HG03139 (cell line): ENCODE measurements around the gene MAP2K2.
A peak's percentile ranks its signal among the peaks of the same experiment; 100 is the strongest.
"Not testable (repeated sequence)": the region's sequence is repeated elsewhere in the genome, so short reads cannot be mapped to it uniquely, and the experiment has no call there.

ENCODE experiments used
- ATAC-seq: cut with Tn5 transposase; IDR thresholded peaks from one replicate; pipeline ENCODE4 v1.9.1; 2021; ENCODE audit not compliant: unreplicated experiment

MAP2K2 gene

DNA sequence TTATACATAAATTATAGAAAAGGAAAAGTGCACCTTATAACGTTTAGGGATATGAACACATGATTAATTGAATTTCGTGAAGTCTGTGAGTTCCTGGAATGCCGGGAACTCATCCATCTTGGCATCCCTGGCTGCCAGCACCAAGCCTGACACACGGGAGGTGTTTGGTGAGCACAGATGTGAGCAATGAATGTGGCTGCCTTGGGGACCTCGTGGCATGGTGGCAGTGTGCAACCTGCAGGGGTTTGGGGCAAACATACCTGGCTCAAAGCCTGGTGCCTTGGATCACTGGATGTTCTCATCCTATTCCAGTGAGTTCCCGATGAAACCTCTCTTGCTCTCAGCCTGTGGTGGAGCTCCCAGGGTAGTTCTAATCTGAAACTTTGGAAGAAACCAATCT is 10.4 kb upstream of the MAP2K2 start:
- ATAC-seq = no peak

DNA sequence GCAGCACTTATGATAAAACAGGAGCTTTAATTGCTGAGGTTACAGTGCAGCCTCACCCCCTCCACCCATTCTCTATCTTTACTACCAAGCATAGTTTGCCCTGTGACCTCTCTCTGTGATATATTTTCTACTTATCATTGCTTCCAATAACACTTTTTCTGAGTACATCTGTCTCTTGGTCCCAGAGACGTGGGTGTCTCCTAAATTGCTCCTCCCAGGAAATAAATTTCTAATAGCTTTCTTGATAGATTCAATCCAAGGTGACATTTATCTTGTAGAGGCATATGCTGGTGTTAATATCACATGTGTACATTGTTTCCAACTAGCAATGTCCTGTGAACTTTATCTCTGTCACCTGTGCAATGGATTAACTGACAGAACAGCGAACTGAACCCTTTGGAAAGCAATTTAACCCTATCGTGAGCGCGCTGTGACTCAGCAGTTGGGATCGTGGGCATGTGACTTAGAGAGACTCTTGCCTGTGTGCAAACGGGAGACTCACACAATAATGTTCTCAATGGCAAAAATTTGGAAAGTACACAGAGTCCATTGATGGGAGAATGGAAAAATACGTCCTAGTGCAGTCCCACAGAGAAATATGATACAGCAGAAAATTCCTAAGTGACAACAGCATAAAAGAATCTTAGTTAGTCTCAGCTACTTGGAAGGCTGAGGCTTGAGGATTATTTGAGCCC is 7.0 kb upstream of the MAP2K2 start:
- no peak for ATAC-seq

DNA sequence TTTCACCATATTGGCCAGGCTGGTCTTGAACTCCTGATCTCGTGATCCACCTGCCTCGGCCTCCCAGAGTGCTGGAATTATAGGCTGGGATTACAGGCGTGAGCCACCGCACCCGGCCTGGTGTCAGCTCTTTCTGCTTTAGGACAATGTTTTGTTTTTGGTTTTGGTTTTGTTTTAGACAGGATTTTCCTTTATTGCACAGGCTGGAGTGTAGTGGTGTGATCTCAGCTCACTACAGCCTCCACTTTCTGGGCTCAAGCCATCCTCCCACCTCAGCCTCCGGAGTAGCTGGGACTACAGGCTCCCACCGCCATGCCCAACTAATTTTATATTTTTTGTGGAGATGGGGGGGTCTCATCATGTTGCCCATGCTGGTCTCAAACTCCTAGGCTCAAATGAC is 5.1 kb upstream of the MAP2K2 start:
- ATAC-seq = not testable (repeated sequence)

DNA sequence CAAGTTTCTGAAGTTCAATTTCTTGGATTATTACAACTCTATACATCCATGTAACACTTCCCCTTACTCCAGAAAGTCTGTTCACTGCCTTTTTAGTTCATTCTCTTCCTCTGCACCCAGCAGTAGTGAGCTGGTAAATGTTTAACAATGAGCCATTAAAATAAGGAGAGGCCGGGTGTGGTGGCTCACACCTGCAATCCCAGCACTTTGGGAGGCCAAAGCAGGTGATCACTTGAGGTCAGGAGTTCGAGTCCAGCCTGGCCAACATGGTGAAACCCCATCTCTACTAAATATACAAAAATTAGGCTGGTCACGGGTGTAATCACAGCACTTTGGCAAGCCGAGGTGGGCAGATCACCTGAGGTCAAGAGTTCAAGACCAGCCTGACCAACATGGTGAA is 3.4 kb upstream of the MAP2K2 start:
- not testable (repeated sequence) for ATAC-seq

DNA sequence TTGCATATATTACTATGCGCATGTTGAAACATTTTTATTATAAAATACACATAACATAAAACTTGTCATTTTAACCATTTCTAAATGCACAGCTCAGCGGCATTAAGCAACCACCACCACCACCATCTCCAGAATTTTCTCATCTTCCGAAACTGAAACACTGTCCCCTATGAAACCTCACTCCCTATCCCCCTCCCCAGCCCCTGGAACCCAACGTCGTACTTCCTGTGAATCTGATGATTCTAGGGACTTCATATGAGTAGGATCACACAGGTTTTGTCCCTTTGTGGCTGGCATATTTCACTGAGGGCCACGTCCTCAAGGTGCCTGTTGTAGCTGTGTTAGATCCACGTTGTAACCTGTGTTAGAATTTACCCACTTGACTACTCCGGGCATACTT is 716 bp upstream of the MAP2K2 start:
- no peak for ATAC-seq

DNA sequence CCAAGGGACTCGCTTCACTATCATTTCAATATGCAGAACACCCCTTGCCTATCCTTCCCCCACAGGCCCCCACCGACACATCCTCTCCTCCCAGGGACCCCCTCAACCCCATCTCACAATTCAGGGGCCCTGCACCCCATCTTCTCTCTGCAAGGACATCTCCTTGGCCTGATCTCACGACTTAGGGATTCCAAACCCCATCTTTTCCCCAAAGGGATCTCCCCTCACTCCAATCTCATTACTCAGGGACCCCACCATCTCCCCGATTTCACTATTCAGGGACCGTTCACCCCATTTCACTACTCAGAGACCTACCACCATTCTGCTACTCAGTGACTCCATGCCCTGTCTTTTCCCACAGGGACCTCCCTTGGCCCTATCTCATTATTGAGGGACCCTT is 1.4 kb downstream of the MAP2K2 start:
- no peak for ATAC-seq

DNA sequence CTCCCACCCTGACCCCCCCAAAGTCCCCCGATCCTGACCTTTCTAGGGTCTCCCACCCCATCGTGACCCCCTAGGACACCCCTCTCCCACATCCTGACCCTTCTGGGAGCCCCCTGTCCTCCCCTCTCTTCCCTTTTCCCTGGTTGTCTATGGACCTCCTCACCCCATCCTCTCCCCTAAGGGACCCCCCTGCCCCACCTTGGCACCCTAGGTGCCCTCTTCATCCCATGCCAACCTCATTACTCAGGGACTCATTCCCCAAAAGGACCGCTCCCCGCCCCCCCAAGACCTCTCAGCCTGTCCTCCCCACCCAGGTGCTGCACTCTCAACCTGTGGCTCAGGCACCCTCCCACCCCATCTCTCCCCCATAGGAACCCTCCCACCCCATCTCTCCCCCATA is 2.1 kb downstream of the MAP2K2 start:
- no peak for ATAC-seq

DNA sequence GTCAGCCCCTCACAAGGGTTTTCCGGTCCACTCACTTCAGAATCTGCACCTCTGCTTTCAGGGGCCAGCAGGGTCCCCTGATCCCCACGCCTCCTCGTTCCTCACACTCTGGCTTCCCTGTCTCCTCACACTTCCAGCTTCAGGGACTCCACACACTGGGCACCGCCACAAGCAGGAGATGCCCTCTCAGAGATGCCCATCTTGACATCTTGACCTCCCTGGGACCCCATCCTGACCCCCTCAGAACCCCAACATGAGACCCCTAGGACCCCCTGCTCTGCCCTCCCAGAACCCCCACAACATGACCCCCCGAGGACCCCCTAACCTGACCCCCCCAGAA is 2.7 kb downstream of the MAP2K2 start:
- ATAC-seq = no peak

DNA sequence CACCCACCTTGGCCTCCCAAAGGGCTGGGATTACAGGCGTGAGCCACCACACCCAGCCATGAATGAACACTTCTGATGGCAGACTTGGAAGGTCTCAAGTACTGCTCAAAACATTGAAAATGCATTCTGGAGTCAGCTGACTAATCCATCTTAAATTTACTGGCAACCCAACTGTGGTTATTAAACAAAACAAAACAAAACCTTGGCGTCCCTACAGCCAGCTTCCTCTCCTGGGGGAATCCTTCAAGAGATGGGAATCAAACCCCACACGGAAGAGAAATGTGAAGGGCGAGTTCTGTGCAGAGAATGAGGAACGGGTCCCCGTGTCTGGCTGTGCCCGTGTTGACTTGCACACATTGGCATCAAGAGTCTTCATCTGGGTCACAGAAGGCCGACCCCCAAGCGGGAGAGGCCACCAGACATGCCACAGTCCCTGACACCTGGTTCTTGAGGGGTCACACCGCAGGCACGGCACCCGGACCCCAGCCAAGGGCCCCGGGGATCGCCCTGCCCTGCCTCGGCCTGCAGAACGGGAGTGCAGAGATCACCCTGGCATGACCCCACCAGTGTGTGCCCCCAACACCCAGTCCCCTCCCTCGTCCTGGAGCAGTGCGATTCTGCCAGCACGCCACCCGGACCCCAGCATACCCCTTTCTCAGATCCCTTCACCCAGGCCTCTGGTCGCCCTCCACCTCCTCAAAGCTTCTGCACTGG is 3.2 kb downstream of the MAP2K2 start:
- ATAC-seq = no peak

DNA sequence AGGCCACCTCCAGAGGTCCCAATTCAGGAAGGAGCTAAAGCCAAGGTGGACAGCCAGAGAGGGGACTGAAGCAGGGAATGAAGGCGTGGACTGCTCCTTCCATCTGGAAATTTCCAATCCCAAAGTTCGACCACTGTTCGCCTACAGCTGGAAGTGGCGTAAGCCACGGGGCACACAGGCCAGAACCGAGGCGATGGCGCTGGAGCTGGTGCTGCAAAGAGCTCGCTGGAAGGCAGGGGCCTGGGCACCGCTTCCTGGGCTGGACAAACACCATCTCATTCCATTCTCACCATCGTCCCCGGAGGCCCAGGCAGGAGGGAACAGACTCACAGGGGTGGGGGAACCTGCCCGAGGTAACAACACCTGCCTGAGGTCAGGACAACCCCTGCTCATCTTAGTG is 4.2 kb downstream of the MAP2K2 start:
- ATAC-seq = no peak

DNA sequence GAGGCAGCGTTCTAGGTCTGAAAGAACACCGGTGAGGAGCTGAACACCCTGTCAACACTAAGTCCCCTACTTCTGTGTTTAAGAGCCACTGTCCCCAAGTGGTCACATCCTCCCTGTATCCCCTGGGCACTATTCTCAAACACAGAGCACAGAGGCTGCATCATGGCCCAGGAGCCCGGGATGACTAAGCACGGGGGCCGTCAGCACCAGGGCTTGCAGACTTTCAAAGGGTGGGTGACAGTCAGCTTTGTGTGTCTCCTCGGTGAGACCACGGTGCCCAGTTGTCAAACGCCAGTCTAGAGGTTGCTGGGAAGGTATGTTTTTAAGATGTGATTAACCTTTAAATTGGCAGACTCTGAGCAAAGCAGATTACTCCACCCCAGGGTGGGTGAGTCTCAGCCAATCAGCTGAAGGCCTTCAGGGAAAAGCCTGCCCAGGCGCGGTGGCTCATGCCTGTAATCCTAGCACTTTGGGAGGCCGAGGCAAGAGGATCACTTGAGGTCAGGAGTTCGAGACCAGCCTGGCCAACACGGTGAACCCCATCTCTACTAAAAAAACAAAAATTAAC is 8.0 kb downstream of the MAP2K2 start:
- no peak for ATAC-seq

DNA sequence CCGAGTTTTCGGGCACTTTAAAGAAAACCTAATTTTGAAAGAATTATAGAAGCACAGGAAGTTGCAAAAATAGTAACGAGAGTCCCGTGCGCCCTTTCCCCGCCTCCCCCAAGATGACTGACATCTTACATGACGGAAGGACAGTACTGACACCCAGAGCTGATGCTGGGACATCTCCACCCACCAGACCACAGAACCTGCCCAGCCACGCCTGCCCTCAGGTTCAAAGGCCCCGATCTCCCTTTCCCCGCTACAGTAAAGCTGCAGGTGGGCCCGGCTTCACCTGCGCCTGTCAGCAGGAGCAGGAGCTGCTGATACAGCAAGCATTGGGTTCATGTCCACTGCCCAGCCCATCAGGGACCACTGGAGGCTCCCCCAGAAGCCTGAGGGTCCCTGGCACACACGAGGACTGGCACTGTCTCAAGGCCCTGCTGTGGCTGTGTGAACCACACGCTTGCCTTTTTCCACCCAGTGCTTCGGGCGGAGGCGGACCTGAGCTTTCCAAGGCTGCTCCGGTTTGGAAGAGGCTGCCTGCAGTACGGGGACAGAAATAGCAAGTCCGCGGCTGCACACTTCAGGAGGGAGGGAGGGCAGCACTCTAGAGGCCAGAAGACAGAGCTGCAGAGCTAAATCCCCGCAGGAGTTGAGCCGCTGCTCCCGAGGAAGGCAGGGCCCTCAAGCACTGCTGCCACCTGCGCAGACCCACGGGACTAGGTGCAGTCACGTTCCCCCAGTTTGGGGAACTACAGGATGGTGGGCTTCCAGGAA is 8.7 kb downstream of the MAP2K2 start:
- ATAC-seq = peak; percentile 69

DNA sequence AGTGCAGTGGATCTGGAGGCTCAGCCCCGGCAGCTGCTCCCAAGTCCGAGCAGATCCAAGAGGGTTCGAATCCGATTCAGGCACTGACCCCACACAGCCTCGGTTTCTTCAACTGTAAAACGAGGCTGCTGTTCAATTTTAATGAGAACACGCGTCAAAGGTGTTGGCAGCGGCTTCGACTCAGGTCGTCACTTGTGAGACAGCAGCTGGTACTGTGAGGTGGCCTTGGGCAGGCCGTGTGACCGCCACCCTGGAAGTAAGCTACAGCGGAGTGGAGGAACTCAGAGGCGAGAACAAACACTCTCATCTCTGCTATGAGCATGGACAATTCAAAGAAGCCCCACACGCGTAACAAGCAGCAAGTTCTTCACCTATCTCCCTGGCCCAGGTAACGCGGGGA is 9.7 kb downstream of the MAP2K2 start:
- no peak for ATAC-seq

DNA sequence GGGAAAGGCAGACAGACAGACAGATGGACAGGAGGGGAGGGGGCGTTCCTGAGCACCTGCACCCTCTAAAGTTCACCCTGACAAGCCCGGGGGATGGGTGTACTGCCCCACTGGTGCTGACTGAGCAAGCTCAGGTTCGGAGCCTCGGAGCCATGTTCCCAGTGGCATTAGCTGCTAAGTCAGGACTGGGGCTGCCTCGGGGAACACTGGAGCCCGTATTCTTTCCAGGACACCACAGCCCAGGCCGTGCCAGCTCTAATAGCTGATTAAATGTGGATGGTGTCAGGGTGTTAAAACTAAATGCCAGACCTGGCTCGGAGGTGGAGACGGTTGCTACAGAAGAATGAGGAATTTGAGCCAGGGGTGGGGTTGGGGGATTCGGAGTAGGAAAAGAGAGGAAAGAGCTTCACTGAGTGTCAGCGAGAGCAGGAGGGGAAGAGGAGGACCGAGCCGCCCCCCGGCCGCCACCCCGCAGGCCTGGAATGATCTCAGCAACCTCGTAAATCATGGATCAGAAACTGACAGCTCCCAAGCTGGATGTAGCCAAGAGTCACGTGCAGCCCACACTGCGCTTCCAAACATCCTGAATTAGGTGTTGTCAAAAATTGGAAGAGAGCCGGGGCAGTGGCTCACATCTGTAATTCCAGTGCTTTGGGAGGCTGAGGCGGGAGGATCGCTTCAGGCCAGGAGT is 10.4 kb downstream of the MAP2K2 start:
- ATAC-seq = no peak

DNA sequence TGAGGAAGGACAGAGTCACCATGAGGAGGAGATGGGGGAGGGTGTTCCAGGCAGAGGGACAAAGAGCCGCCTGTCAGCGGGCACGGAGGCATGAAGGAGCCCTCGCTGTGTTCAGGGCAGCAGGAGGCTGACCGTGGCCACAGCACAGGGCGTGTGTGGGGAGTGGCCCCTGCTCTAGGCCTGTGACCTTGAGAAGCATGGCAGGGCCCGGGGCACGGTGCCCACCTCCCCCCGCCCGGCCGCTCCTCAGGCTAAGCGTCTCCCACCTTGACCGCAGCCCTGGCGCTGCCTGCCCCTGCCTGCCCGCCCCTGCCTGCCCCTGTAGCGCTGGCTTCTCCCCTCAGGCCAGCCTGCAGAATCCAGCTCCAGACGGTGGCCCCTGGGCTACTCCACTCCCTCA is 11.6 kb downstream of the MAP2K2 start:
- no peak for ATAC-seq

DNA sequence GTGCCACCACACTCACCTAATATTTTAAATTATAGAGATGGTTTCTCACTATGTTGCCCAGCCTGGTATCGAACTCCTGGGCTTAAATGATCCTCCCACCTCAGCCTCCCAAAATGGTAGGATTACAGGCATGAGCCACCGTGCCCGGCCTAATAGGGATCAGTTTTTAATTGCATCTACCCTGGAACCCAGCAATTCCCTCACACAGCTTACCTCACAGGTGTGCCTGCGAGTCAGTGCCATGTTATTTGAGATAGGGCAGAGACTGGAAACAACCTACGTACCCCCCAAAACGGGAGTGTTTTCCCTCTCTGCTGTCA is 14.3 kb downstream of the MAP2K2 start:
- no peak for ATAC-seq

DNA sequence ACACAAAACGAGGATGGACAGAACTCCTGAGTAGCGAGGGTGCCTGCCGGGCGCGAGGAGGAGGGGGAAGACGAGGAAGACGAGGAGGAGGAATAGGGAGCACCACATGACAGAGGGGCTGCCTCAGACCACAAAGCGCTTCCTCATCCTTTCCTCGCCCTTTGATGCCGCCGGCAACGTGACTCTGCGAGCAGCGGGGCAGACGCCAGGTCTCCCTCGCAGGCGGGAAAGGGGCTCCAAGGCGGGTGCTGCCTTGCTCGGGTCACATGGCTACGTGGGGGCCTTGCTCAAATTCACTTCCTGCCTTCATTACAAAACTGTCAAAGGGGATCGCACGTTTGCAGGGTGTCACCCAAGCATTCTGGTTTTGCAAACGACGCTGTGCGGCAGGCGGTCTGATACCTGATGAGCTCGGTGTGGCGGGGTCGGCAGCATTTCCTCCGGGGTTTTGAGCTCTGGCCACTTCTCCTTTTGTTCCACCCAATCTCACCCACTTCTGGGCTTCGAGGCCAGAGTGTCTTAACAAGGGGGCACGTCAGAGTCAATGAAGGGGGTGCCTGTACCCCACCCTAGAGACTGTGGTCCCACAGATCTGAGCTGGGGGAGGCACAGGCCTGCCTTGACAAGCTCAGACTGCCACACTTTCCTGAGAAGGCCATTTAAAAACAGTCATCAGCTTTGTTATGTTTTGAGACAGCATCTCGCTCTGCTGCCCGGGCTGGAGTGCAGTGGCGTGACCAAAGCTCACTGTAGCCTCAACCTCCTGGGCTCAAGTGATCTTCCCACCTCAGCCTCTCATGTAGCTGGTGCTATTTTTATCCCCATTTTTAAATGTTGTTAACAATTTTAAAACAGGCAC is 14.9 kb downstream of the MAP2K2 start:
- no peak for ATAC-seq

DNA sequence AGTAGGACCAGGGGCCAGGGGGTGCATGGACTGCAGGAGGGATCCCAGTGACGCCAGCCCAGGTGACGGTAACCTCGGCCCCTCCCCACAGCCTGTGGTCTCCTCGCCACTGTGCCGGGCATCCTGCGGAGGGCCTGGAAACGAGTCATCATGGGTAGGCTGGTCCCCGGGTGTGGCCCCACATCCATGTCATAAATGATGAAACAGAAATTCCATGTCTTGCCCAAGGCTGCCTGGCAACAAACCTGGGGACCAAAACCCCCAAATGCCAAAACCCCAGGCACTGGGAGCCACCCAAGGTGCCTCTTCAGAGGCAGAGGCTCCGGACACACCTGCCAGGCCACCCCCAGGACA is 20.9 kb downstream of the MAP2K2 start:
- no peak for ATAC-seq

DNA sequence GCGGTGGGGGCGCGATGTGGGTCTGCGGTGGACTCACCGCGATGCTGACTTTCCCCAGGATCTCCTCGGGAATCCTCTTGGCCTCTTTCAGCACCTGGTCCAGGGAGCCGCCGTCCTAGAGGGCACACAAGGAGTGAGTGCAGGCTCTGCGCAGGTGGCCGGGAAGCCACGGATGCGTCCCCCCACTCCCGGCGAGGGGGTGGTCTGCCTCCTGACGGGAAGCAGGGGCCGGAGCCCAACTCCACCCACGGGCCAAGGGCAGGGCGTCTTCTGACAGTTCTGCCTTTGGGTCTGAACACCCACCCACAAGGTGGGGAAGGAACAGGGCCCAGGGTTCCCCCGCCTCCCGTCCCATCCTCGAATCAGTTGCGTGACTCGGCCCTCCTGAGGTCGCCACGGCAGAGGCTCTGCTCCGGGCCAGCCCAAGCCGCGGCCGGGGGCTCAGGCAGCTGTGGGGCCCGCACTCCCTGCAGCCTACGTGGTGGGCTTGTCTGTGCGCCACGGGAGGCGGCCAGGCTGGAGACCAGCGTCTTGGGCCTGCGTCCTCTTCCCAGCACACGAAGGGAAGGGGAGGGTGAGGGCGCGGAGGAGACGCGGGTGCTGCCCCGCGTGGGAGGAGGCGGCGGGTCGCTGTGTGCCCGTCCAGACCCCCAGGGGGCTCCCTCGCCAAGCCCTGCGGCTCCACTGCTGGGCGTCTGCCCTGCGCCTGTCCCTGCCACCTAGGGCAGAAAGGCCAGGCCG is 21.4 kb downstream of the MAP2K2 start:
- ATAC-seq = no peak

DNA sequence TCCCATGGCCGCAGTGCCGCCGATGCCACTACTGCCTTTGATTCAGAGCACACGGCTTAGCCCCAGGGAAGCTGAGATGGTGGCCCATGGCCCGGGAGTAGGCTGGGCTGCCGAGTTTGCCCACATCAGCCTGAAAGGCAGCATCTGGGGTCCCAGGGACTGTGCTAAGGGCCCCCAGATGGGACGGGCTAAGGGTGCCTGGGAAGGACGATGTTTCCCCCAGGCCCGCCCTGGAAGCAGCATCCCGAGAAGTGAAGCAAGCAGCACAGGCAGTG is 22.5 kb downstream of the MAP2K2 start:
- no peak for ATAC-seq
